Right ventricle myocardium inferior (tissue), 1 donor: ENCODE results near the gene LYZL6. TPM values are rescaled to one million over a fixed set of nuclear protein-coding genes. Genes with fewer than 3 reads are reported as not detected.
"Not testable (repeated sequence)": the region's sequence is repeated elsewhere in the genome, so short reads cannot be mapped to it uniquely, and the experiment has no call there.

Experiments used
- ATAC-seq: fragments of 200-7000 bp; cut with Tn5 transposase; one replicate; pipeline ENCODE4 v1.9.1; 2020; ENCODE audit warnings: mild to moderate bottlenecking, moderate library complexity
- DNase-seq: peaks from one replicate; pipeline ENCODE4 v3.0.0; 2021; ENCODE audit errors: missing footprints
- intact Hi-C: fragments of 100-400 bp; cut with DNase I; formaldehyde crosslinking; loops from one replicate; pipeline ENCODE4 v1.11.0; 2022
- total RNA-seq: library from RNA; stranded (reverse); fragmentation: NEBNext Ultra II Directional; extraction: Animal tissue kit (Norgen Biotek cat#: 25700); gene quantifications from one replicate; pipeline ENCODE4 v1.2.1, GENCODE V29; 2021
- donor health status: DM: no; HTN: yes; CAD: no; lungs with severe emphysema.

Gene LYZL6
- total RNA-seq, 1 donor from 2014 or later, result not detected

DNA sequence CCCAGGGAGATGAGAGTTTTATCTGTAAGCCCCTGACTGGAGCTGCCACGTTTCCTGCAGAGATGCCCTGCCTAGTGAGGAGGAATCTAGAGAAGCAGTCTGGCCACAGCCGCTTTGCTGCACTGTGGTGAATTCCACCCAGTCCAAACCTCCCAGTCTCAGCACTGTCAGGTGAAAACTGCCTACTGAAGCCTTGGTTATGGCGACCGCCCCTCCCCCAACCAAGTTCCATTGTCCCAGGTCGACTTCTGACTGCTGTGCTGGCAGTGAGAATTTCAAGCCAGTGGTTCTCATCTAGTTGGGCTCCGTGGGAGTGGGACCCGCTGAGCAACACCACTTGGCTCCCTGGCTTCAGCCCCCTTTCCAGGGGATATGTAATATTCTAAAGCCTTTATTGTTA, 10.2 kb upstream of the LYZL6 start:
- intact Hi-C loops, result no loop called here
- DNase-seq, result no peak
- no peak for ATAC-seq

GRCh38 chr17:35949401-35949800, 5.9 kb upstream of the LYZL6 start:
- DNase-seq (no peak), ATAC-seq (no peak)
- intact Hi-C loops, result no loop called here

DNA sequence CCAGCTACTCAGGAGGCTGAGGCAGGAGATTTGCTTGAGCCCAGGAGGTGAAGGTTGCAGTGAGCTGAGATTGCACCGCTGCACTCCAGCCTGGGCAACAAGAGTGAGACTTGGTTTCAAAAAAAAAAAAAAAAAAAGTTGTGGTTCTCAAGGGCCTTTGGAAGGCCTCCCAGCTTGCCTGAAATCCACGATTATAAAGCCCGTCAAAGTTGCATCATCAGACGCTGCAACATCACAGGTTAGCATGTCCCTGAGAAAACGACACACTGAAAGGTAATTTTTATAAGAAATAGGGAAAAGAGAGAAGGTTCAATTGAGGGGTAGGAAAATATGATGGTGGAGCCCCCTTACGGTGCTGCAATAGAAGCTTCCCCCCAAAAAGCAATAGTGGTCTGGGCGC, 4.6 kb upstream of the LYZL6 start:
- no peak for DNase-seq
- intact Hi-C loops, result no loop called here
- ATAC-seq, result no peak

DNA sequence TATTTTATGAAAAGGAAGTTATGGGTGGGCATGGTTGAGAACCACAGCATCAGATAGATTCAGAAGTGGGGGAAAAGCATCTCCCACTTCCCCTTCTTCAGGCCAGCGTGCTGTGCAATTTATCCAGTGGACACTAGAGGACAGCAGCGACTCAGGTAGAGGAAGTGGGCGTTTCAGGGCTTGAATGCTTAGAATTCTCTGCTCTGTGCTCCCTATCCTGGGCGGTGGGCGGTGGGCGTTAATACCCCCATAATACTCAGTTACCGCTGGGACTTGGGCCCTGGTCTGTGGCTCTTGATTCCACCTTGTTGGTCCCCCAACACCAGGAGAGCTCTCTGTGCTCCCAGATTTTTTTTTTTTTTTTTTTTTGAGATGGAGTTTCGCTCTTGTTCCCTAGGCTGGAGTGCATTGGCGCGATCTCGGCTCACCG, 3.7 kb upstream of the LYZL6 start:
- intact Hi-C loops, result no loop called here

DNA sequence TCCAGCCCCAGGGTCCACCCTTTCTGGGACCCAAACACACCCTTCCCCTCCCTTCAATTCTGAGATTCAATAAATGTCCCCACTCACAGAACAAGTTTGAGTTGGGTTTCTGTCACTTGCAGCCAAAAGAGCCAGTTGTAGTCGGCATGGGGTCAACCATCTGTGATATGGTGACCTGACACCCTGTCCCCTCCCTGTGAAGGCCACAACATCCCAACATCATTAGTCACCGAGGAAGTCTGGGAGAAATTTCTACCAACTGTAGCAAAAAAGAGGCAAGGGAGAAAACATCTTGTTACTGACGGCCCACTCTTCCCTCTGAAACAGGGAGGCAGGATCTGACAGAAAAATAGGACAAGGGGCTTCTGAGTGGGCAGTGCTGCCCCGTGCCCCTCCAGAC, 638 bp upstream of the LYZL6 start:
- no peak for ATAC-seq
- no peak for DNase-seq
- intact Hi-C loops, result no loop called here

More for the DNA sequence above, 3.7 kb upstream of the LYZL6 start:
- ATAC-seq, result peak; percentile 37
- DNase-seq, result no peak

DNA sequence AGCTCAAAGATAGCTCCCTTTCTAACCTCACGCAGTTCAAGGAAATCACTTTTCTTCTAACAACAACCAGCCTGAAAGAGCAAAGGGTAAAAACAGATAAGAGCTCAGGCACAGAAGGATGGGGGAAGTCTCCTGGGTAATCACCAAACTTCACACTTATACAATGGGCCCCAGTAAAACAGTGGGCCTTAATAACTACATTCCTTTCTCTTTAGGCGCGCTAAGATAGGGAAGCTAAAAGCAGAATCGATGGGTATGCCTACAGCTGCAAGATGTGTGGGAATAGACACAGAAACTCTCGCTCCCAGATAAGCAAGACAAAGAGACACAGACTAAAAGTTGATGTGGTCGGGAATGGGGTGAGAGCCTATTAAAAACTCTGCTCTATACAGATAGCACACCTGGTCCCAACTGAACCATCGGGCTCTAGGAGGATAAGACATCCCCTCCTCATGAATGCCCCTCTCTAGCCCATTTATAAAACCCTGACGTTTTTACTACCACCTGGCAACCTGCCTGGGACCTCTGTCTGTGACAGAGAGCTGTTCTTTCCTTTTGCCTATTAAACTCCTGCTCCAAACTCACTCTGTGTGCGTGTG, 826 bp downstream of the LYZL6 start:
- intact Hi-C loops, result no loop called here

DNA sequence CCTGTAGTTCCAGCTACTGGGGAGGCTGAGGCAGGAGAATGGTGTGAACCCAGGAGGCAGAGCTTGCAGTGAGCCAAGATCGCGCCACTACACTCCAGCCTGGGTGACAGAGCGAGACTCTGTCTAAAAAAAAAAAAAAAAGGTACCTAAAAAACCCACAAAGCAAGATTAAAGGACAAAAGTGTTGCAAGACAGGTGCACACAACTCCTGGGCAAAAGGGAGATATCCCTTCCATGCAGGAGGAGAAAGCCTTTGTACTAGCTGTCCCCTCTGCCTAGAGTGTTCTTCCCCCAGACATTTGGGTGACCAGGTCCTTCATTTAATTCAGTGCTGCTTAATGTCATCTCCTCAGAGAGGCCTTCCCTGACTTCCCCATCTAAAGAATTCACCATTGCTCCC, 5.0 kb downstream of the LYZL6 start:
- intact Hi-C loops, ATAC-seq, DNase-seq: not testable (repeated sequence)

More for the DNA sequence above, 826 bp downstream of the LYZL6 start:
- no peak for DNase-seq
- ATAC-seq, result no peak

- DNase-seq (no peak), ATAC-seq (no peak)
Observed at GRCh38 chr17:35936063-35936462, 7.5 kb downstream of the LYZL6 start.

DNA sequence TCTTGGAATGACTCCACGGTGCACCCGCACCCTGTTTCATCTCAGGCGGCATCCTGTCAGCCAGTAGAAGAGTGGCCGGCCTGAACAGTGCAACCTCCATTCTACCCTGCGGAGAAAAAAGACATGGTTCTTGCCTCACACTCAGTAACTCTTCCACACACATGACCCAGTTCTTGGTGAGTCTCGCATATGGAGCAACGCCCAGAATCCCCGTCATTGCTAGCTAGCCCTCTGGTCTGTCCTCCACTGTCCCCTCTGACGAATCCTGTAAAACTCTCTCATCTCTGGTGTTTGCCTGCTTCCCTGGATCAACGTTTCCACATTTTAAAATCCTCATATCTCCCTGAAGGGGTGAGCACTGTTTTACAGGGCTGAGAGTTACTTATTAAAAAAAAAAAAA, 8.8 kb downstream of the LYZL6 start:
- ATAC-seq (no peak), DNase-seq (no peak)
- intact Hi-C loops, result no loop called here

More at GRCh38 chr17:35936063-35936462, 7.5 kb downstream of the LYZL6 start:
- intact Hi-C loops, result no loop called here

DNA sequence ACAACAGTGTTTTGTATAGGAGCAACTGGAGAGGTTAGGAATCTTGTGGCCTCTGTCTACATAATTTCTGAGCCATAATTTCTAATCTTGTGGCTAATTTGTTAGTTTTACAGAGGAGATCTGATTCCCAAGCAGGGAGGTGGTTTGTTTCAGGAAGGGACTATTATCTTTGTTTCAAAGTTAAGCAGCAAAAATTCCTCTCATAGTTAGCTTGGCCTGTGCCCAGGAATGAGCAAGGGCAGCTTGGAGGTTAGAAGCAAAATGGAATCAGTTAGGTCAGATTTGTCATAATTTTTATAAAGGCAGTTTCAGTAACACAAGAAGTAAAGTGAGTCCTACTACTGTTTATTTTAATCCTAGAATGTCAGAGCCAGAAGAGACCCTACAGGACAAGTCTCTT, 10.9 kb downstream of the LYZL6 start:
- ATAC-seq, result no peak
- no peak for DNase-seq
- intact Hi-C loops, result no loop called here

DNA sequence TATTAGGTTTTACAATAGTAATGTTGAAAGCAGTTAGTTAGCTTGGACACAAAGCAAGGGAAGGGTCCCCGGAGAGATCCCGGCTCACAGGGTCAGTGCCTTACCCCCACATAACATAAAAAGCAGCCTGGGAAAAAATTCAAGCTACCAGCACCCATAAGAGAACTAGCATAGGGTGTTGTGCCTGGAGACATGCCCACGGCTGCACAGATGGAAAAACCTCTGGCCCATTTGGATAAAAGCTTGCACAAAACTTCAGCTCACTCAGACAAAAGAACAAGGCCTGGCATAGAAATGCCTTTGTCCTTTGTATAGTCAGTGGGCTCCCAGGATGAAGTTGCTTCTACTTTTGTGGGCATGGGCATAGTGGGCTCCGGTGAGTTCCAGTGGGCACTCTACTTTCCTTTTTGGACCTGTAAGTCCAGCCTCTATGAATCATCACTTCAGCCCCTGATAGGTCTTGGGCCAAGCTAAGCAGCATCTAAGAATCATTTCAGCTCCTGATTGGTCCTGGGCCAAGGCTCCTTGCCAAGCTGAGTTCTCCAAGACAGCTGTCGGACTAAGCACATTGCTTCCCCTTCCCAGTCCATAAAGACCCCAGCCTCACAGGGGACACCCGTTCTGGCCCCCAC, 11.6 kb downstream of the LYZL6 start:
- no peak for DNase-seq
- no peak for ATAC-seq
- intact Hi-C loops, result no loop called here

DNA sequence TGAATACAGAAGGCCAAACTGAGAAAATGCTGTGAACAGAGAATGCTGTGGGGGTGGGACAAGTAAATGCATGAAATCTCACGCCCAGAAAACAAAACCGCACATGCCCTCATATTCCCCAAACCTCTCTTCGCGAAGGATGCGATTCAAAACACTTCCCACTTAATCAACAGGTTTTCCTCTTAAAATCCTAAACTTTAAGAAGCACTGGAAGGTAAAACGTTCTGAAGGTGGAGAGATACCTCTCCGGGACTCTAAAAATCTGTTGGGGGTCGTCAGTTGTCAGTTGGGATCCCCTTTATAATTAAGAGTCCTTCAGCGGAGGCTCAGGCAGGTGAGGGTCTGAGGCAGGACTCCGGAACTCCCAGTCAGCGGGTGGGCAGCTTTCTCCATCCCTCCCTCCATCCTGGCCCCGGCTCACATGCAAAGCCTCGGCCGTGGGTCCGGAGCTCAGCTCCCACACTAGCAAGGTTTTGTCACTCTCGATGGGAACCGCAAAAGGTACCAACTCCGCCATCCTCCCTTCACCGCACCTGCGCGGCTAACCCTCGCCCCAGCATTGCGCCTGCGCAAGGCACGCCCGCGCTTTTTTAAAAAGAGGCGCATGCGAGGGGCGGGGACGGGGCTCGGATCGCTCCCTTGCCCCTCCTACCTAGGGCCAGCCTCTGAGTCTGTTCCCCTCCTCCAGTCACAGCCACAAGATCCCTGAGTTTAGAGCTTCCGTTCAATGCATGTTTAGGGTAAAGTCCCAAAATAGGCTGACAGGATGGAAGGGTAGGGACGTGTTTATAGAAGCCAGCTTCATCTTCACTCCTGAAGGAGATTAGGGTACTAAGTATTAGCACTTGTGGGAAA, 13.1 kb downstream of the LYZL6 start, which contains the start of gene RDM1:
Gene RDM1 (minus strand): TSS at position 563 of the 855 bp plus-strand sequence. CDS start 46 bp downstream, at position 517.
- peak; percentile 77 for DNase-seq
- intact Hi-C loops, result no loop called here
- peak; percentile 86 for ATAC-seq

DNA sequence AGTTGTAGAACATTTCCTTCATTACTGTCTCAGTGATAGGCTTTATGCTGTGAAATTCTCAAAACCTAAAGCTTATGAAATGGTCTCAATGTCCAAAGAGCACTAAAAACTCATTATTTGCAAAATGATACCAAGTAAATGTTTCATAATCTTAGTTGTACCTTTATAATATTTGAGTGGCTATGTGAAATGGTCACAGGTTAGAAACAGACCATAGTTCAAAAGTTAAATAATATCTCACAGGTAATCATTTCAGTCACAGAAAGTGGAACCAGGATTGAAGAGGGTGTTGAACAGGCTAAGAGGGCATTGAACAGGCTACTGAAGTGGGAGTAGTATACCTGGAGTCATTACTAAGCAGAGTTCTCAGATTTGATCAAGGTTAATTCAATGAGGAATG, 15.8 kb downstream of the LYZL6 start:
- ATAC-seq (no peak), DNase-seq (no peak)
- intact Hi-C loops, result no loop called here

GRCh38 chr17:35923609-35924114, 19.9 kb downstream of the LYZL6 start:
- ATAC-seq (no peak), DNase-seq (no peak)
- intact Hi-C loops, result no loop called here

DNA sequence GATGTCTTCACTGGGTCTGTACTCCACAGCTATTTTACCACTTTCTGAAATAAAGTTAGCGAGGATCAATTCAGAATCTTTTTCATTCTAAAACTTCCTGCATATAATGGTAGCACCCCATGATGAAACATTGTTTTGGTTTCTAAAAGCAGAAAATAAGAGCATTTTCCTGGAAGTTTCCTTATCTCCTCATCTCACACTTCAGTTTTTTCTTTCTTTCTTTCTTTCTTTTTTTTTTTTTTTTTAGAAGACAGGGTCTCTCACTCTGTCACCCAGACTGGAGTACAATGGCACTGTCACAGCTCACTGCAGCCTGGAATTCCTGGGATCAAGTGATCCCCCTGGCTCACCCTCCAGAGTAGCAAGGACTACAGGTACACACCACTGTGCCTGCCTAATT, 23.3 kb downstream of the LYZL6 start:
- intact Hi-C loops, result no loop called here
- ATAC-seq, result no peak
- DNase-seq, result no peak

DNA sequence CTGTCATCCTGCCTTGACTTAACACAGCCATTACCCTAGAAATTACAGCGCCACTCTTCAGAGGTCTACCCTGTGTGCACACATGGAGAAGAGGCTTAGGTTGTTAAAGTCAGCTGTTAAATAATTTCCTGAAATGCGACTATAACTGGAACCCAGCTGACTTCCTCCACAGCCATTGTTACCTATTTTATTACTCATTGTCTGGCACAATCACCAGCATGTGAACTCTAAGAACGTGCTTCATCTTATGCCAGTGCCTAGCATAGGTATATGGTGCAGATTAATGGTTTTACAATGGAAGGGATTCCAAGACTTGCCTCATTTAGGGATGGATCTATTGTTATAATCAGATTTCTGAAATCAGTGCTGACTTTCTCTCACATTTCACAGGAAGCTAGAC, 24.8 kb downstream of the LYZL6 start:
- ATAC-seq, result no peak
- intact Hi-C loops, result no loop called here
- no peak for DNase-seq

DNA sequence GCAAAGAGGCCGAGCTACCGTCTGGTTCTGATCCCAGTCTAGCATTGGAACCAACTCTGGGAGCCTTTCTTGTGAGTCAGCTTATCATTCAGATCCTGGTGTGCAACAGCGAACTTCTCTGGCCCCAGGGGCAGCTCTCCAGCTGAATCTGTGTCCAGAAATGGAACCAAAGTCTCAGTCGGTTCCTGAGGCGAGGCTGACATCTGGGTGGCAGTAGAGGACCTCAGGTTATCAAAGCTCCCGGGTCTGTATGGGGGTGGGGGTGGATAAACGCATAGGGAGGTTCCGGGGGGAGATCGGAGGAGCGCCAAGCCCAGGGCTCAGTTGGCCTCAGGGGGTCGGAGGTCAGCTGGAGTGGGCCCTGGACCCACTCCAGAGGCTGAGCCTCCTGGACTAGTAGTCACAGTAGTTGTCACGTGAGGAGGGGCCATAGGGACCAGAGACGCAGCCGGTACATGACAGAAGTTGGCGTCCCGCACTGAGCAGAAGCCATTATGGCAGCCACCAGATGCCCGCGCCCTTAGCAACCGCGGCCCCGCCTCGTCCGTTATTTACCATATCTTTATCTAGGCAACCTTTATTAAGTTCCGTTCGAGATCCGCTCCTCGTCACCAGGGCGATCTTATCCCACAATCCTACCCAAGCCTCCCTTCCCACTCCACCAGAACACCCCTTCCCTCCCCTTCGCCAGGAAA, 25.8 kb downstream of the LYZL6 start:
- intact Hi-C loops, result no loop called here
- DNase-seq (no peak), ATAC-seq (no peak)

GRCh38 chr17:35915153-35915964, 28.2 kb downstream of the LYZL6 start:
- DNase-seq, result no peak
- ATAC-seq, result no peak
- intact Hi-C loops, result no loop called here
